HUDEP-2 (cell line): ENCODE results near the gene CAVIN1.

Experiments
- DNase-seq, 76 experiments: peaks; one replicate each; lab custom pipeline; 2025; ENCODE audit not compliant: unreplicated experiment in 76 of 76; lab: John Stamatoyannopoulos, UW

CAVIN1 gene

GRCh38 chr17:42354956-42355843, 67.9 kb downstream of the CAVIN1 start:
- no peak for DNase-seq
